Activated T-helper 1 cell treated with anti-CD3 and anti-CD28 coated beads, Interleukin-2, amount 50 U/mL, for 16 hours (primary cell): Measurements from ENCODE around the gene DDR2.

Experiments
- DNase-seq, 2 donors: peaks; one replicate each; pipeline ENCODE4 v3.0.0-alpha.2; 2020; ENCODE audit warnings: low read depth in 1 of 2, low spot score in 1 of 2

Gene DDR2

GRCh38 chr1:162823771-162824525 lies 191.7 kb downstream of the DDR2 start:
- no peak for DNase-seq

- DNase-seq = no peak
Observed at GRCh38 chr1:162829268-162829667, 197.0 kb downstream of the DDR2 start.

- DNase-seq = no peak
Observed at GRCh38 chr1:162832470-162832869, 200.2 kb downstream of the DDR2 start.

GRCh38 chr1:162835157-162835899 lies 203.1 kb downstream of the DDR2 start:
- no peak for DNase-seq
